Keratinocyte (primary cell): ENCODE data around the gene HOXD1.

ENCODE experiments used
- EZH2 ChIP-seq: IDR thresholded peaks from one replicate; pipeline ENCODE4 v1.6.1; 2012; ENCODE audit warnings: inconsistent platforms, mild to moderate bottlenecking, low read length, moderate library complexity
- TF ChIP-seq, protein P1 (sequence below), 3 experiments: IDR thresholded peaks in 1 of 3; conservative IDR thresholded peaks in 1 of 3; optimal IDR thresholded peaks in 1 of 3; 2 replicates in 2 of 3; 3 replicates in 1 of 3; pipeline versions ENCODE3 to v1.5.1; 2011; ENCODE audit warnings: low read length in 3 of 3, mild to moderate bottlenecking in 3 of 3, moderate library complexity in 2 of 3, control low read depth in 1 of 3, inconsistent platforms in 1 of 3; ENCODE audit not compliant: insufficient read depth in 2 of 3; ENCODE audit errors: extremely low read depth in 1 of 3

DNA sequence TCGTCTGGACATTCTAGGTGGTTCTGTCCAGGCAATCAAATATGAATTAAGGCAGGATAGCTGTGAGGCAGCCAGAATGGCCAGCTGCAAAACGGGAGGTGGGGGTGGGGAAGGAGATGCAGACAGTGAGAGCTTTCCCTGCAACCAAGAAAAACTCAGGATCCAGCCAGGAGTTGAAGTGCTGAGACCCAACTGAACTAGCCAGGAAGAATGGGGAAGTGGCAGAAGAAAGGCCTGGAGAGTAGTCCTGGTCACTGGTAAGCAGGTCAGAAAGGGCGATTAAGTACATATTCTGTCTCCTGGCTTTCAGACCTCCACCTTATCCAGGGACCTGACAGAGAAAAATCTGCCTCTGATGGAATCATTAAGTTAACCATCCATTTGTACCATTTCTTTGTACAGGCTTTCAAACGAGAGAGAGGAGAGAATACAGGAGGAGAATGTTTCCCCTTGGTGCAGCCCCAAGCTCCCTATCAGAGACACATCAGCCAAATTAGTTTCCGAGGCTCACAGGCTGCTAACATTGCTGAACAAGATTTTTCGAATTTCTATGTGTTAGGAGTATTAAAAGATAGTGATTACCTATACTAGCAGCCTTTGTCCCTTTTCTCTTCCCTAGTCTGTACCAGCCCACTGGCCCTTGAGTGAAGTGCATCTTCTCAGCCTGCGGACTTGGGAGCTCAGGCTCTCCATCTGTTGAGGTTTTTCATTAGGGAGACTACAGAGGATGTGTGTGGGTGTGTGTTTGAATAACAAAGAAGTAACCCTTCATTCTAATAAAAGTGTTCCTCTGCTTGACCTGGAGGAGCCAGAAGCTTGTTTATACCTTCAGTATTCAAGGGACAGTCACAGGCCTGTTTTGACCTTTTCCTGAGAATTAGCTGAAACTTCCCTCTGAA lies 12.5 kb upstream of the HOXD1 start:
- no peak for TF ChIP-seq EZH2
- TF ChIP-seq, protein P1, sequence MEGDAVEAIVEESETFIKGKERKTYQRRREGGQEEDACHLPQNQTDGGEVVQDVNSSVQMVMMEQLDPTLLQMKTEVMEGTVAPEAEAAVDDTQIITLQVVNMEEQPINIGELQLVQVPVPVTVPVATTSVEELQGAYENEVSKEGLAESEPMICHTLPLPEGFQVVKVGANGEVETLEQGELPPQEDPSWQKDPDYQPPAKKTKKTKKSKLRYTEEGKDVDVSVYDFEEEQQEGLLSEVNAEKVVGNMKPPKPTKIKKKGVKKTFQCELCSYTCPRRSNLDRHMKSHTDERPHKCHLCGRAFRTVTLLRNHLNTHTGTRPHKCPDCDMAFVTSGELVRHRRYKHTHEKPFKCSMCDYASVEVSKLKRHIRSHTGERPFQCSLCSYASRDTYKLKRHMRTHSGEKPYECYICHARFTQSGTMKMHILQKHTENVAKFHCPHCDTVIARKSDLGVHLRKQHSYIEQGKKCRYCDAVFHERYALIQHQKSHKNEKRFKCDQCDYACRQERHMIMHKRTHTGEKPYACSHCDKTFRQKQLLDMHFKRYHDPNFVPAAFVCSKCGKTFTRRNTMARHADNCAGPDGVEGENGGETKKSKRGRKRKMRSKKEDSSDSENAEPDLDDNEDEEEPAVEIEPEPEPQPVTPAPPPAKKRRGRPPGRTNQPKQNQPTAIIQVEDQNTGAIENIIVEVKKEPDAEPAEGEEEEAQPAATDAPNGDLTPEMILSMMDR (optimal IDR thresholded peaks at IDR 0.05 in 1 of 3, IDR thresholded peaks at IDR 0.05 in 1 of 3, conservative IDR thresholded peaks at IDR 0.05 in 1 of 3; ENCODE audit: extremely low read depth in 1 of 3, insufficient read depth in 2 of 3, low read length in 3 of 3), result no peak
